Right ventricle myocardium superior (tissue), 1 donor: Measurements from ENCODE around the gene PTPRJ. TPM values are rescaled to one million over a fixed set of nuclear protein-coding genes. Genes with fewer than 3 reads are reported as not detected.
"Not testable (repeated sequence)": the region's sequence is repeated elsewhere in the genome, so short reads cannot be mapped to it uniquely, and the experiment has no call there.

Experiments
- ATAC-seq: fragments of 200-7000 bp; cut with Tn5 transposase; one replicate; pipeline ENCODE4 v1.9.1; 2020; ENCODE audit warnings: mild to moderate bottlenecking; ENCODE audit not compliant: poor library complexity
- DNase-seq: peaks from one replicate; pipeline ENCODE4 v3.0.0-alpha.2; 2020
- intact Hi-C: fragments of 100-400 bp; cut with DNase I; formaldehyde crosslinking; loops from one replicate; pipeline ENCODE4 v1.11.2; 2022
- total RNA-seq: library from RNA; stranded (reverse); fragmentation: NEBNext Ultra II Directional; extraction: Animal tissue kit (Norgen Biotek cat#: 25700); gene quantifications from one replicate; pipeline ENCODE4 v1.2.1, GENCODE V29; 2021
- donor health status: DM: no; HTN: yes; CAD: no; lungs with severe emphysema.

Gene PTPRJ
- total RNA-seq, 1 donor from 2014 or later, result 6.7 TPM

- DNase-seq (no peak), ATAC-seq (no peak)
- intact Hi-C loops, result no loop called here
These were observed 30.9 kb downstream of the PTPRJ start for GRCh38 chr11:48011102-48011797.

GRCh38 chr11:48011798-48012391, 31.5 kb downstream of the PTPRJ start:
- intact Hi-C loops, result no loop called here
- no peak for ATAC-seq
- DNase-seq, result no peak

DNA sequence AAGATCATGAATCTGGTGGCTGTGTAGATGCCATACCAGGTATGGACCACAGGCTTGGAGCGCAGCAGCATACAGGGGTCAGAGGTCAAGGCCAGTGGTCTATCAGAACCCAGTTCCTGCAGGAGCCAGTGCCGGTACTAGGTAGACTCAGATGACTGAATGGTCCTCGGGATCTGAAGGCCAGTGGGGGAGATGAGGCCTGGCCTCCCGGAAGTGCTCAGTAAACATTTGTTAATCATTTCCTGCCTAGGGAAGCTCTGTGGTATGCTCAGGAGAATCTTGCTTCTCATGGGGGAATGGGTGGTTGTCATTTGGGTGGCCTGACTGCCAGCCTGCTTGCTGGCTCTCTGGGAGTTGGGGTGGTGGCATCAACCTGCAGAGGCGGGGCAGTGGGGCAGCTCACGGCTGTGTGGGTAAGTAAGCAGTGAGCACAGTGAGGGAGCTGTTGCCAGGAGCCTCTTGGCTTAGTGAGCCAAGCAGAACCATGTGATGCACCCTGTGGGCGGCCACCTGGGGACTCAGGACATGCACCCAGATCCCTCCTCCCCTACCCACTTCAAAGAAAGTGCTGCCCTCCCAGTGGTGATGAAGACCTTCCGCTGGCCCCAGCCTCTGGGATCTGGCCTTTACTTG, 33.0 kb downstream of the PTPRJ start:
- peak; percentile 59 for DNase-seq
- ATAC-seq, result peak; percentile 59
- intact Hi-C loops, result no loop called here

DNA sequence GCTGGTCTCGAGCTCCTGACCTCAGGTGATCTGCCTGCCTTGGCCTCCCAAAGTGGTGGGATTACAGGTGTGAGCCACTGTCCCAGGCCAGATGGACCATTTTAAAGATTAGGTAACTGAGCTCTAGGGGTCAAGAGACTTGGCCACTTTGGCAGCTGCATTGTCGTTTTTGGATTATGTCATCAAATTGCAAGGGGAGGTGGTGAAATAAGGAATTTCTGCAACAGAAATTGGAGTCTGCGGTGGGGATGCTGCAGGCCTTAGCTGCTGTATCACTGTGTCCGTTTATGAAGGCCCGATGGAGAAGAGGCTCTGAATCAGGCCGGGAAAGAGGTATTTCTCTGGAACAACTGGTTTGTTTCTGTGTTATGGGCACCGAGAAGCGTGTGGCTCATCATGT, 34.6 kb downstream of the PTPRJ start:
- intact Hi-C loops, result no loop called here
- DNase-seq, result no peak
- ATAC-seq, result no peak

DNA sequence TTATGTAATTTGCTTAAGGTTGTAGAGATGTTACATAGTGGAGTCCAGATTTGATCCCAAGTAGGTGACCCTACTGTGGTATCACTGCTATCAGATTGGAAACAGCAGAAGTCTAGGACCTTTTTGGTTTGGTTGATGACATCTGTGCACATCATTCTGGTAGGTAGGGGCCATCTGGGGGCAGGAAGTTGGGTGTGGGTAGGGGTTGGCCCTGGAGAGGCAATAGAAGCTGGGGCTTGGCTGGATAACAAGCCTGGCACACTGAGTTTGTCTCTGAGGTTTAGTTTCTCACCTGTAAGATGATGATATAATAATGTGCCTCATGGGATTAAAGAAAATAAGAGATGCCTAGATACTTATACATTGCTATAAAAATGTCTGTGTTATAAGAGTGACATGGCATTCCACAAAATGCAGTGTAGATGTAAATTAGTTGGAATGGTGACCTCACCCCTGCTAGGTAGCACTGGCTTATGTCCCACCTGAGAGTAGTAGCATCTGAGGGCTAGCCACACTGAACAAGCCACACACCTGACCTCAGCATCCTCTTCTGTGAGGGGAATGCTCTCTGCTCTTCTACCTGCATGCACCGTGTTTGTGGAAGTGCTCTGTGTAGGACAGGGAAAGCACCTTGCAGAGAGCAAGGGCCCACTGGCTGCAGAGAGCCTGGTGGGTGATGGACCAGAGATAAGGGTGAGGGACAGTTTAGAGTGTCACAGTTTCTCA, 36.9 kb downstream of the PTPRJ start:
- DNase-seq, result no peak
- intact Hi-C loops, result no loop called here
- ATAC-seq, result no peak

DNA sequence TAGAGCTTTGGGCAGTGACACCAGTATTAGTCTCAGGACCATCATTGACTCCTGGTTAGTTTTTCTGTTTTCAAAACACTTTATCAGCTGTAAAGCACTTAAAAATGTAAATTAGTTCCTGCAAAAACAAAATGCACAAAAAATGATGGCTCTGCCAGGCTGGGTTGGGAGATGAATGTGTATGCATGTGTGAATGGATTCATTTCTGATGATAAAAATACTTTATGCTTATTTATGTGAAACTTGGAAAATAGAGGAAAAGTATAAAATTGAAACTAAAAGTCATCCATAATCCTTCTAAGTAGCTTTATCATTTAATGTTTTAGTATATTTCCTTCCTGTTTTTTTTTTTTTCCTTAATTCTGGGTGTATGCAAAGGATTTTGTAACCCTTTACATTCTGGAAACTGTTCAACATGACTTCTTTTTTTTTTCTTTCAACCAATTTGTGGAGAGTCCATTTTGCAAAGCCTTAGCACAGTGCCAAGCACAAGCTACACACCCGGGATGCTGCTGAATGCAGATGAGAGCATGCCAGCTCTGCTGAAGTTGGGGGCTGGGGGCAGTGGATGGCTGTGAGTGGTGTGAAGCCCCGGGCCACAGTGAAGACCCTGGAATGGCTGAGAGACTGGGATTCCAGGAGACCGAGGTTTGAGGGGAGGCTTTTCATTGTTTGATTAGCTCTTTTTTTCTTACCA, 37.6 kb downstream of the PTPRJ start:
- no peak for DNase-seq
- intact Hi-C loops, result no loop called here
- ATAC-seq, result no peak

GRCh38 chr11:48018528-48019216, 38.3 kb downstream of the PTPRJ start:
- DNase-seq (no peak), ATAC-seq (no peak)
- intact Hi-C loops, result no loop called here

- ATAC-seq (no peak), DNase-seq (no peak)
- intact Hi-C loops, result no loop called here
These were observed 38.8 kb downstream of the PTPRJ start for GRCh38 chr11:48019217-48019584.

DNA sequence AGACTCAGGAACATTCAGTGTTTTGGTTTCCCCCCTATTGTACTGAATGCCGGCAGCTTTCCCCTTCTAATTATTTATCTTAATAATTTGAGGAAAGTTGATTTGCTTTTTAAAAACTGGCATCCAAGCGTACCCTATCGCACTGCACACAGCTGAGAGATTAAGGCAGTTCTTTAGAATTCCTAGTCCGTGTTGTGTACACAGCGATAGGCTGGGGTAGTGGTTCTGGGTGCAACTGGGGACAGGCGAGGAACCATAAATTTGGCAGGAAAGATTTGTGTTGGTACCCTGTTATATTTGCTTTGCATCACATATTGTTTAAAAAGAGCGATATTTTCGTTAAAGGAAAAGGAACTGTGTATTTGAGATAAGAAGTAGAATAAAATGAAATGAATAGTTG, 39.2 kb downstream of the PTPRJ start:
- intact Hi-C loops, result no loop called here
- DNase-seq, result no peak
- no peak for ATAC-seq

DNA sequence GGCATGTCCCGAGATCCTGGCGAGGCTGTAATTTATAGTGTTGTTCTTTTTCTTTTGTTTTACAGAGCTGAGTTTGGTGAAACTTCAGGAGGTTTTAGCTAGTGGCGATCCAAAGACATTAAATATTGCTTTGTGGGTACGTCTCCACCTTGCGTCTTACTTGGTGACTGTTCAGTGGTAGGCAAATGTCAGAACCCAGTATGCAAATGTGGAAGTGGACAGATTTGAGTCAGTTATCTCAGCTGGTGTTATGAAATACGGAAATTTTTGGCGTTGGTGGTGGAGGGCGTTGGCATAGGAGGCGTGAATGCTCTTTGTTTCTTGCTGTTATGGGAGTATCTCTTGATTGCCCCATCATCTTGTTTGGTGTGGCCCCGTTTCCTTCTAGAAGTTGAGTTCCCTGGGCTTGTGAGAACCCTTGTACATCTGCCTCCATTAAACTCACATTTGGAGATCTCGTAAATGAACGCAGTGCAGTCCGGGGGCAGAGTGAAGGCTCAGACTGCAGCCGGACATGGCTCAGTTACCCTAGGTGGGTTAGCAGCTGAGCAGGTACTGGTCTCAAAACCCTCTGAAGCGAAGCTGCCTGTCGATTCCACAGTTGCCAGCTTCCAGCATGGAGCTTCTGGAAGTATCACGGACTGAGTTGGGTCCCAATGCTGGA, 39.9 kb downstream of the PTPRJ start:
- DNase-seq, result no peak
- peak; percentile 75 for ATAC-seq
- intact Hi-C loops, result no loop called here

GRCh38 chr11:48021201-48021820, 41.0 kb downstream of the PTPRJ start:
- intact Hi-C loops, result not testable (repeated sequence)

DNA sequence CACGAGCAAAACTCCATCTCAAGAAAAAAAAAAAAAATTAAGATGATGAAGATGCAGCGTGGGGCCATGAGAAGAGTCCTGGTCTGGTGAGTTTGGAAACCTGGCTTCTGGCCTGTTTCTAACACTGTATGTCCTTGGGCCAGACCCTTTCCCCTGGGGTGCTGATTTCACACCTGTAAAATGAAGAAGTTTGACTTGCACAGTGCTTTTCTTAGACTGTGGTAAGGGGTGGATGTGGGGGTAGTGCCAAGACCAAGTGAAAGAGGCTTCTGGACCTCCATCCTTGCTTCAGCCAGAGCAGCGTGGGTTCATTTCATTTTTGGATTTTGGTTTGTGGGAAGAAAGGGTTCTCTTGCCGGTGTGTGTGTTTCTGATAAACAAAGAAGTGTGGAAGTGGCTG, 42.1 kb downstream of the PTPRJ start:
- no peak for ATAC-seq
- intact Hi-C loops, result no loop called here
- no peak for DNase-seq

More at GRCh38 chr11:48021201-48021820, 41.0 kb downstream of the PTPRJ start:
- DNase-seq, ATAC-seq: not testable (repeated sequence)

GRCh38 chr11:48023608-48024007, 43.2 kb downstream of the PTPRJ start:
- intact Hi-C loops, DNase-seq, ATAC-seq: not testable (repeated sequence)

DNA sequence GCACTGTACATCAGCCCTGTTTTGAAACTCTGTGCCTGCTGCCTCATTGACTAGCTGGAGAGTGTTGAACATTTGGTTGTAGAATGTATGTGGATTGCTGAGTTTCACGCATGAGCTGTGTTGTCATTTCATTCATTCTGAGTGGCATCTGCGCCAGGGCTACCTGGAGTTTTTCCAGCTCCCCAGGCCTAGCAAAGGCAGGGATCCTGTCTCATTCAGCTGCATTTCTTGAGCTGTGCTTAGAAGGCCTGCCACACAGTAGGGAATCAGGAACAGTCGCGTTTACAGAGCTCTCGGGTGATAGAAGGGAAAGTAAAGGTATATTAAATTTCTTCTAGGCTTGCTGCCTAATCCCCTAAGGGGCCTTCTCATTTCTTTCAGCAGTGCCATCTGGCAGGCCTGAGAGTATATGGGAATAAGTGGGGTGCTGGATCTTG, 44.3 kb downstream of the PTPRJ start:
- ATAC-seq, result no peak
- intact Hi-C loops, result no loop called here
- no peak for DNase-seq

DNA sequence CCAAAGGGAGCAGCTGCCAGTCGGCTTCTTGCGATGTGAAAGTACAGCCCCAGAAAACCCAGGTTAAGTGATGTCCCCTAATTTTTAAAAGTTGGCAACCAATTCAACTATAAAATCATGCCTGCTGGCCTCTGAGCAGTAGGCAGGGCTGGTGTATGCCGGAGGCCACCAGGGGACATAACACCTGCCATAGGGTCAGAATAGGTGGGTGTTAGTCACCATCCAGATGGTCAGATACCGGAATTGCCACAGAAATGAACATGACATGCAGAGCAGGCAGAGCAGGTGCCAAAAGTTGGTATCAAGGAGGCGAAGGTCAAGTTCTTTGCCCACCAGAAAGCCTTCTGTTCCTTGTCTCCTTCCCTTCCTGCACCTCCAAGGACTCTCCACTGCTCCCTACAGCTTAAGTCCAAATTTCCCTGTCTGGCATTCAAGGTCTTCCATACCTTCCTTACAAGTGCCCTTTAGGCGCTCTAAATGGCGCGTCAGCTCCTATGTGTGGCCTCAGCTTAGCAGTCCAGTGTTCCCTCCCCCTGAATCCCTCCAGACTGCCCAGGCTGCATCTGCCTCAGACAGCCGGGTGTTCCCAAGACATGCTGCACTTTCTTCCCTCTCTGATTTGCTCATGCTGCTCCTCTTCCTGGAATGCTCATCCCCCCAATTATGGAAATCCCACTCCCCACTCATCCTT, 45.1 kb downstream of the PTPRJ start:
- DNase-seq (no peak), ATAC-seq (no peak)
- intact Hi-C loops, result no loop called here

- intact Hi-C loops, result no loop called here
- no peak for DNase-seq
- no peak for ATAC-seq
These were observed 45.6 kb downstream of the PTPRJ start for GRCh38 chr11:48025984-48026340.
